Upper lobe of left lung (tissue), 4 donors: Measurements from ENCODE around the gene PLD5.
"Not testable (repeated sequence)": the region's sequence is repeated elsewhere in the genome, so short reads cannot be mapped to it uniquely, and the experiment has no call there.

Experiments
- EP300 ChIP-seq, 4 donors: sonication (generic); formaldehyde crosslinking; IDR thresholded peaks; one replicate each; pipeline ENCODE4 v1.5.1; 2017; ENCODE audit warnings: antibody characterized with exemption in 4 of 4, control low read depth in 2 of 4
- POLR2A ChIP-seq, 4 donors: fragments of 450-650 bp; IDR thresholded peaks; one replicate each; pipeline ENCODE4 v1.5.1; 2016 to 2017; ENCODE audit warnings: antibody characterized with exemption in 4 of 4, mild to moderate bottlenecking in 2 of 4
- POLR2AphosphoS5 ChIP-seq, 2 donors: sonication (generic); formaldehyde crosslinking; IDR thresholded peaks; one replicate each; pipeline ENCODE4 v1.5.1; 2017; ENCODE audit warnings: antibody characterized with exemption in 2 of 2
- TF ChIP-seq, protein P1 (sequence below), 6 experiments: fragments of 450-650 bp in 4 of 6; fragments of 200-600 bp in 2 of 6; sonication (generic) in 2 of 6; IDR thresholded peaks; one replicate each; pipeline ENCODE4 v1.5.1; 2016 to 2019; ENCODE audit warnings: antibody characterized with exemption in 6 of 6

DNA sequence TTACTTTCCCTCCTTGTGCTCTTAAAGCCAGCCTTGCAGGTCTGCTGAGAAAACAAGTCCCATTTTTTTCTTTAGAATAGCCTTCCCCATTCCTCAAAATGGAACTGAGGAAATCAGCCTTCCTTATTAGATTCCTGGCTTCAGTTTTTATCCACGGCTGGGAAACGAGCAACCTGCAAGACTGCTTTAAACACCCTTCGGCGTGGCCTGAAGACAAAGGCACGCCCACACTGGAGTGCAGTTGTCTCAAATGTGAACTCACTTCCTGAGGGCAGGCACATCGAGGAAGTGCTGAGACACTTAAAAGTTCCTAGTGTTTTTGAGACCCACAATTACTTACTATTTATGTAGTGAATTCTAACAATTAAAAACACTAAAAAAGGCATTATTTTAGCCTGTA, 148.4 kb downstream of the PLD5 start:
- TF ChIP-seq EP300, POLR2A, POLR2AphosphoS5 (IDR thresholded peaks at IDR 0.05): not testable (repeated sequence)
- TF ChIP-seq, protein P1, sequence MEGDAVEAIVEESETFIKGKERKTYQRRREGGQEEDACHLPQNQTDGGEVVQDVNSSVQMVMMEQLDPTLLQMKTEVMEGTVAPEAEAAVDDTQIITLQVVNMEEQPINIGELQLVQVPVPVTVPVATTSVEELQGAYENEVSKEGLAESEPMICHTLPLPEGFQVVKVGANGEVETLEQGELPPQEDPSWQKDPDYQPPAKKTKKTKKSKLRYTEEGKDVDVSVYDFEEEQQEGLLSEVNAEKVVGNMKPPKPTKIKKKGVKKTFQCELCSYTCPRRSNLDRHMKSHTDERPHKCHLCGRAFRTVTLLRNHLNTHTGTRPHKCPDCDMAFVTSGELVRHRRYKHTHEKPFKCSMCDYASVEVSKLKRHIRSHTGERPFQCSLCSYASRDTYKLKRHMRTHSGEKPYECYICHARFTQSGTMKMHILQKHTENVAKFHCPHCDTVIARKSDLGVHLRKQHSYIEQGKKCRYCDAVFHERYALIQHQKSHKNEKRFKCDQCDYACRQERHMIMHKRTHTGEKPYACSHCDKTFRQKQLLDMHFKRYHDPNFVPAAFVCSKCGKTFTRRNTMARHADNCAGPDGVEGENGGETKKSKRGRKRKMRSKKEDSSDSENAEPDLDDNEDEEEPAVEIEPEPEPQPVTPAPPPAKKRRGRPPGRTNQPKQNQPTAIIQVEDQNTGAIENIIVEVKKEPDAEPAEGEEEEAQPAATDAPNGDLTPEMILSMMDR (IDR thresholded peaks at IDR 0.05) = not testable (repeated sequence)
